H9 (cell line): Measurements from ENCODE around the gene CYTIP. TPM values are rescaled to one million over a fixed set of nuclear protein-coding genes. Genes with fewer than 3 reads are reported as not detected.

ENCODE experiments used
- DNase-seq: peaks from one replicate; pipeline ENCODE4 v3.0.0-alpha.2; 2017
- H2AFZ ChIP-seq: one replicate; pipeline ENCODE4 v1.6.1; 2013; ENCODE audit warnings: mild to moderate bottlenecking, low read length, control low read depth, moderate library complexity
- H2AK5ac ChIP-seq: 2 replicates; pipeline ENCODE4 v1.6.1; 2013; ENCODE audit warnings: low read length, control low read depth, mixed read lengths; ENCODE audit not compliant: insufficient read length
- H2BK120ac ChIP-seq: one replicate; pipeline ENCODE4 v1.6.1; 2013; ENCODE audit warnings: low read depth, mild to moderate bottlenecking, low read length, control low read depth, inconsistent platforms; ENCODE audit not compliant: poor library complexity, severe bottlenecking
- H2BK12ac ChIP-seq: 2 replicates; pipeline ENCODE4 v1.6.1; 2013; ENCODE audit warnings: low read length, control low read depth, mixed read lengths, low read depth; ENCODE audit not compliant: insufficient read length
- H2BK15ac ChIP-seq: 2 replicates; pipeline ENCODE4 v1.6.1; 2013; ENCODE audit warnings: low read depth, low read length, control low read depth
- H2BK20ac ChIP-seq: one replicate; pipeline ENCODE4 v1.6.1; 2013; ENCODE audit warnings: low read depth, mild to moderate bottlenecking, low read length, control low read depth, inconsistent platforms; ENCODE audit not compliant: poor library complexity, severe bottlenecking
- H2BK5ac ChIP-seq: 2 replicates; pipeline ENCODE4 v1.6.1; 2013; ENCODE audit warnings: low read length, control low read depth, mixed read lengths; ENCODE audit not compliant: insufficient read length
- H3K14ac ChIP-seq: 2 replicates; pipeline ENCODE4 v1.6.1; 2013; ENCODE audit warnings: low read length, control low read depth; ENCODE audit not compliant: insufficient read depth
- H3K18ac ChIP-seq: 2 replicates; pipeline ENCODE4 v1.6.1; 2013; ENCODE audit warnings: low read depth, mild to moderate bottlenecking, mixed read lengths, low read length, control low read depth; ENCODE audit not compliant: insufficient read length
- H3K23ac ChIP-seq: 2 replicates; pipeline ENCODE4 v1.6.1; 2013; ENCODE audit warnings: low read length, control low read depth, mixed read lengths, low read depth; ENCODE audit not compliant: insufficient read length
- H3K23me2 ChIP-seq: 2 replicates; pipeline ENCODE4 v1.6.1; 2013; ENCODE audit warnings: low read depth, mild to moderate bottlenecking, mixed read lengths, low read length, control low read depth; ENCODE audit not compliant: insufficient read length, poor library complexity, severe bottlenecking
- H3K27ac ChIP-seq: 2 replicates; pipeline ENCODE4 v1.5.1; 2013; ENCODE audit warnings: low read length, control low read depth, mixed read lengths, low read depth; ENCODE audit not compliant: insufficient read length
- H3K27me3 ChIP-seq: 2 replicates; pipeline ENCODE4 v1.6.1; 2013; ENCODE audit warnings: low read length, control low read depth, inconsistent platforms; ENCODE audit not compliant: insufficient read depth
- H3K4ac ChIP-seq: 2 replicates; pipeline ENCODE4 v1.6.1; 2013; ENCODE audit warnings: low read depth, mild to moderate bottlenecking, control low read depth, inconsistent platforms, low read length, moderate library complexity
- H3K4me1 ChIP-seq: 2 replicates; pipeline ENCODE4 v1.6.1; 2013; ENCODE audit warnings: low read length, control low read depth, inconsistent platforms; ENCODE audit not compliant: insufficient read depth
- H3K4me2 ChIP-seq: 2 replicates; pipeline ENCODE4 v1.6.1; 2013; ENCODE audit warnings: low read length, control low read depth, mixed read lengths; ENCODE audit not compliant: insufficient read length, insufficient read depth
- H3K56ac ChIP-seq: 2 replicates; pipeline ENCODE4 v1.6.1; 2013; ENCODE audit warnings: low read depth, mild to moderate bottlenecking, mixed read lengths, low read length, control low read depth; ENCODE audit not compliant: insufficient read length
- H3K79me1 ChIP-seq: 2 replicates; pipeline ENCODE4 v1.6.1; 2013; ENCODE audit warnings: low read depth, mild to moderate bottlenecking, moderate library complexity, low read length, control low read depth, inconsistent platforms; ENCODE audit not compliant: insufficient read depth, poor library complexity, severe bottlenecking
- H3K79me2 ChIP-seq: 2 replicates; pipeline ENCODE4 v1.6.1; 2013; ENCODE audit warnings: low read length, control low read depth, inconsistent platforms; ENCODE audit not compliant: insufficient read depth
- H3K9ac ChIP-seq: 2 replicates; pipeline ENCODE4 v1.6.1; 2013; ENCODE audit warnings: low read length, control low read depth, mixed read lengths; ENCODE audit not compliant: insufficient read length; ENCODE audit errors: extremely low read depth
- H3K9me3 ChIP-seq: one replicate; pipeline ENCODE4 v1.6.1; 2013; ENCODE audit warnings: low read depth, low read length, inconsistent platforms; ENCODE audit not compliant: control insufficient read depth
- H3T11ph ChIP-seq: one replicate; pipeline ENCODE4 v1.6.1; 2013; ENCODE audit warnings: mild to moderate bottlenecking, low read length, control low read depth, inconsistent platforms
- H4K20me1 ChIP-seq: one replicate; pipeline ENCODE4 v1.6.1; 2013; ENCODE audit not compliant: control insufficient read depth, insufficient read length, insufficient read depth
- H4K5ac ChIP-seq: 2 replicates; pipeline ENCODE4 v1.6.1; 2013; ENCODE audit warnings: low read depth, mild to moderate bottlenecking, mixed read lengths, low read length, control low read depth; ENCODE audit not compliant: insufficient read length
- H4K8ac ChIP-seq: replicated peaks from 2 replicates; pipeline ENCODE4 v1.6.1; 2013; ENCODE audit warnings: low read length, control low read depth, mixed read lengths, low read depth; ENCODE audit not compliant: insufficient read length
- H4K91ac ChIP-seq: 2 replicates; pipeline ENCODE4 v1.6.1; 2013; ENCODE audit warnings: low read depth, mild to moderate bottlenecking, moderate library complexity, mixed read lengths, low read length, control low read depth; ENCODE audit not compliant: insufficient read length
- H3K27ac Mint-ChIP-seq, 3 experiments: 2 replicates in 2 of 3; 3 replicates in 1 of 3; pipeline ENCODE4 v1.8.0; 2020 to 2021; ENCODE audit warnings: mixed read lengths in 3 of 3, mild to moderate bottlenecking in 1 of 3, moderate library complexity in 1 of 3
- H3K27me3 Mint-ChIP-seq: 2 replicates; pipeline ENCODE4 v1.8.0; 2021; ENCODE audit warnings: low read depth, mild to moderate bottlenecking, moderate library complexity, mixed read lengths
- H3K36me3 Mint-ChIP-seq, 3 experiments: 2 replicates in 2 of 3; 3 replicates in 1 of 3; pipeline ENCODE4 v1.8.0; 2020 to 2021; ENCODE audit warnings: low read depth in 3 of 3, mixed read lengths in 3 of 3; ENCODE audit not compliant: insufficient read depth in 1 of 3
- H3K4me1 Mint-ChIP-seq, 2 experiments: 2 replicates each; pipeline ENCODE4 v1.8.0; 2020; ENCODE audit warnings: mixed read lengths in 2 of 2
- H3K4me3 Mint-ChIP-seq, 2 experiments: 2 replicates in 1 of 2; 3 replicates in 1 of 2; pipeline ENCODE4 v1.8.0; 2020 to 2021; ENCODE audit warnings: mild to moderate bottlenecking in 2 of 2, mixed read lengths in 2 of 2, moderate library complexity in 1 of 2
- H3K9me3 Mint-ChIP-seq, 2 experiments: 2 replicates in 1 of 2; 3 replicates in 1 of 2; pipeline ENCODE4 v1.8.0; 2020; ENCODE audit warnings: mild to moderate bottlenecking in 2 of 2, mixed read lengths in 2 of 2, moderate library complexity in 1 of 2
- WGBS: extraction: QIAGEN DNeasy Blood & Tissue Kit; methylation state at CpG from one replicate; pipeline ENCODE4 v1.1.7; 2013; ENCODE audit warnings: missing lambda C conversion rate, low lambda C conversion rate, mixed read lengths; ENCODE audit not compliant: insufficient read length; ENCODE audit errors: extremely low coverage; 5-methylcytosine and 5-hydroxymethylcytosine counted together
- total RNA-seq: library from RNA; stranded (reverse); gene quantifications from 2 replicates; pipeline ENCODE4 v1.2.1, GENCODE V29; 2021
- TF ChIP-seq, protein P1 (sequence below): fragments of 200-600 bp; sonication (generic); conservative IDR thresholded peaks from 3 replicates; pipeline ENCODE4 v1.8.0; 2021; ENCODE audit warnings: antibody characterized with exemption, mild to moderate bottlenecking

The CYTIP gene
- total RNA-seq, 1 experiment from 2014 or later = 0.28 TPM

DNA sequence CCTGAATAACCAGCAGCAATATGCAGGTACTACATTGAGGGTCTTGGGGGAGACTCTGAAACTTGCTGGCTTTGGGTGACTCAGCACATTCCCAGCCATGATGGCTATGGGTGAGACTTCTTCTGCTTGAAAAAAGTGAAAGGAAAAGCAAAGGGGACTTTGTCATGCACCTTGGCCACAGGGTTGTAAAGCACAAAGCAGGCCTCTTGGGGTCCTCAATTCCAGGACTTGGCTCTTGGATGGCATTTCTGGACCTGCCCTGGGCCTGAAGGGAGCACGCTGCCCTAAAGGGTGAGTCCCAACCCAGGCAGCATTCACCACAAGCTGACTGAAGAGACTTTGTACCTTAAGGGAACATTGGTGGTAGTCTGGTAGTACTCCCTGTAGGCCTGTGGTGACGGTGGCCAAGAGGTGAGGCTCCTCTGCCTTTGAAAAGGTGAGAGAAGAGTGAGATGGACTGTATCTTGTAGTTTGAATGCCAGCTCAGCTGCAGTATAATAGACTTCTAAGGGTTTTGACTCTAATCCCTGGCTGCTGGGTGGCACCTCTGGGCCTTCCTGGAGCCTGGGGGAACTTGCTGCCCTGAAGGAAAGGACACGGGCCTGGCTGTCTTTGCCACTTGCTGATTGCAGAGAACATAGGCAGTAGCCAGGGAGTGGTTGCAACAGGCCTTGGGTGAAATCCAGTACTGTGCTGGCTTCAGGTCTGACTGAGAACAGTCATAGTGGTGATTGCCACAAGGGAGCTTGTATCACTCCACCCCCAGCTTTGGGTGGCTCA is 36.5 kb upstream of the CYTIP start:
- H3K18ac ChIP-seq = no peak overlapping the region
- TF ChIP-seq, protein P1, sequence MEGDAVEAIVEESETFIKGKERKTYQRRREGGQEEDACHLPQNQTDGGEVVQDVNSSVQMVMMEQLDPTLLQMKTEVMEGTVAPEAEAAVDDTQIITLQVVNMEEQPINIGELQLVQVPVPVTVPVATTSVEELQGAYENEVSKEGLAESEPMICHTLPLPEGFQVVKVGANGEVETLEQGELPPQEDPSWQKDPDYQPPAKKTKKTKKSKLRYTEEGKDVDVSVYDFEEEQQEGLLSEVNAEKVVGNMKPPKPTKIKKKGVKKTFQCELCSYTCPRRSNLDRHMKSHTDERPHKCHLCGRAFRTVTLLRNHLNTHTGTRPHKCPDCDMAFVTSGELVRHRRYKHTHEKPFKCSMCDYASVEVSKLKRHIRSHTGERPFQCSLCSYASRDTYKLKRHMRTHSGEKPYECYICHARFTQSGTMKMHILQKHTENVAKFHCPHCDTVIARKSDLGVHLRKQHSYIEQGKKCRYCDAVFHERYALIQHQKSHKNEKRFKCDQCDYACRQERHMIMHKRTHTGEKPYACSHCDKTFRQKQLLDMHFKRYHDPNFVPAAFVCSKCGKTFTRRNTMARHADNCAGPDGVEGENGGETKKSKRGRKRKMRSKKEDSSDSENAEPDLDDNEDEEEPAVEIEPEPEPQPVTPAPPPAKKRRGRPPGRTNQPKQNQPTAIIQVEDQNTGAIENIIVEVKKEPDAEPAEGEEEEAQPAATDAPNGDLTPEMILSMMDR = no peak
- H3K14ac ChIP-seq = no peak overlapping the region
- H2BK12ac ChIP-seq = no peak overlapping the region
- no peaks in the 10 kb centered on the region for H3K9me3 ChIP-seq
- H3K4me2 ChIP-seq = no peak overlapping the region
- H4K5ac ChIP-seq = no peak overlapping the region
- H3K4me1 Mint-ChIP-seq = no peaks in the 10 kb centered on the region
- no peaks in the 10 kb centered on the region for H3K27me3 Mint-ChIP-seq
- H3K27ac ChIP-seq = no peak overlapping the region
- no peak overlapping the region for H3K56ac ChIP-seq
- H2BK15ac ChIP-seq = no peak overlapping the region
- H2AFZ ChIP-seq = no peak overlapping the region
- no peak overlapping the region for H3K9ac ChIP-seq
- H3K79me1 ChIP-seq = no peaks in the 10 kb centered on the region
- WGBS = no CpG with 5 or more reads among the region's 3 CpGs
- no peak overlapping the region for H2AK5ac ChIP-seq
- peak overlapping the region in 1 of 3 experiments; percentile 22; a peak in 1 of 7 replicates for H3K27ac Mint-ChIP-seq
- H4K20me1 ChIP-seq = no peaks in the 10 kb centered on the region
- no peaks in the 10 kb centered on the region for H3K36me3 Mint-ChIP-seq
- no peaks in the 10 kb centered on the region for H3K23me2 ChIP-seq
- H3K9me3 Mint-ChIP-seq = no peaks in the 10 kb centered on the region
- H4K8ac ChIP-seq = no peak overlapping the region
- no peak overlapping the region for H3T11ph ChIP-seq
- H4K91ac ChIP-seq = no peak overlapping the region
- H3K27me3 ChIP-seq = no peaks in the 10 kb centered on the region
- no peak overlapping the region for H3K4me3 Mint-ChIP-seq
- no peaks in the 10 kb centered on the region for H3K4me1 ChIP-seq
- no peak overlapping the region for H3K23ac ChIP-seq
- H3K4ac ChIP-seq = no peak overlapping the region
- H2BK5ac ChIP-seq = no peak overlapping the region
- H2BK20ac ChIP-seq = no peak overlapping the region
- no peaks in the 10 kb centered on the region for H3K79me2 ChIP-seq
- DNase-seq = no peak
- H2BK120ac ChIP-seq = no peak overlapping the region
